H1 (cell line): ENCODE measurements around the gene KIF3B. TPM values are rescaled to one million over a fixed set of nuclear protein-coding genes. Genes with fewer than 3 reads are reported as not detected.

ENCODE experiments used
- CTCF ChIA-PET: fragments of 300-600 bp; sonication (Branson Sonifier 250); formaldehyde crosslinking; loops from one replicate; lab custom pipeline; 2021; ENCODE audit not compliant: partially characterized antibody; lab: Charles Lee
- POLR2A ChIA-PET: fragments of 300-600 bp; sonication (Branson Sonifier 250); formaldehyde crosslinking; loops from one replicate; lab custom pipeline; 2021; ENCODE audit warnings: inconsistent platforms; ENCODE audit not compliant: partially characterized antibody; lab: Charles Lee
- DNase-seq, 2 experiments: peaks; one replicate each; pipeline versions ENCODE4 v3.0.0 to v3.0.0-alpha.2; 2010 to 2022; ENCODE audit warnings: low spot score in 2 of 2, low read depth in 1 of 2, mixed read lengths in 1 of 2
- FAIRE-seq: peaks from 2 replicates; lab custom pipeline; 2011; peaks lifted over from hg19 to GRCh38; lab: Jason Lieb, UNC
- H2AFZ ChIP-seq: 2 replicates; pipeline ENCODE4 v1.8.1; 2012; ENCODE audit warnings: low read length, inconsistent platforms
- H2AK5ac ChIP-seq: 2 replicates; pipeline ENCODE4 v1.6.1; 2013; ENCODE audit warnings: low read depth, low read length
- H2BK120ac ChIP-seq: replicated peaks from 2 replicates; pipeline ENCODE3; 2013; ENCODE audit warnings: low read depth, low read length, inconsistent platforms
- H2BK12ac ChIP-seq: 2 replicates; pipeline ENCODE4 v1.6.1; 2013; ENCODE audit warnings: low read depth, low read length
- H2BK15ac ChIP-seq: 2 replicates; pipeline ENCODE4 v1.6.1; 2013; ENCODE audit warnings: low read length
- H2BK20ac ChIP-seq: 2 replicates; pipeline ENCODE4 v1.6.1; 2013; ENCODE audit warnings: low read length
- H2BK5ac ChIP-seq: 2 replicates; pipeline ENCODE4 v1.6.1; 2013; ENCODE audit warnings: low read depth, low read length
- H3K14ac ChIP-seq: 2 replicates; pipeline ENCODE4 v1.6.1; 2013; ENCODE audit warnings: inconsistent platforms; ENCODE audit not compliant: insufficient read length
- H3K18ac ChIP-seq: 2 replicates; pipeline ENCODE4 v1.6.1; 2013; ENCODE audit warnings: low read length; ENCODE audit errors: extremely low read depth
- H3K23ac ChIP-seq: 2 replicates; pipeline ENCODE4 v1.6.1; 2013; ENCODE audit warnings: inconsistent platforms; ENCODE audit not compliant: insufficient read length
- H3K23me2 ChIP-seq: 2 replicates; pipeline ENCODE4 v1.6.1; 2013; ENCODE audit warnings: low read depth, low read length
- H3K27ac ChIP-seq: 2 replicates; pipeline ENCODE4 v1.6.1; 2011; ENCODE audit warnings: low read depth, low read length, inconsistent platforms
- H3K27me3 ChIP-seq, 4 experiments: replicated peaks in 1 of 4; 1 replicate in 1 of 4; 2 replicates in 3 of 4; pipeline versions ENCODE4 v1.6.1 to v1.8.1; 2011 to 2013; ENCODE audit warnings: low read length in 3 of 4, mild to moderate bottlenecking in 3 of 4, inconsistent platforms in 2 of 4, mixed read lengths in 2 of 4, moderate library complexity in 1 of 4; ENCODE audit not compliant: control insufficient read depth in 3 of 4, insufficient read depth in 3 of 4; ENCODE audit errors: extremely low read depth in 1 of 4
- H3K36me3 ChIP-seq, 4 experiments: 2 replicates each; pipeline versions ENCODE4 v1.6.1 to v1.8.1; 2011 to 2013; ENCODE audit warnings: mild to moderate bottlenecking in 4 of 4, low read length in 3 of 4, moderate library complexity in 2 of 4, control low read depth in 1 of 4, inconsistent platforms in 1 of 4; ENCODE audit not compliant: insufficient read depth in 4 of 4, control insufficient read depth in 2 of 4
- H3K4ac ChIP-seq: replicated peaks from 2 replicates; pipeline ENCODE3; 2013; ENCODE audit warnings: low read length, low read depth, mixed read lengths, inconsistent platforms; ENCODE audit not compliant: insufficient read length
- H3K4me1 ChIP-seq, 4 experiments: replicated peaks in 1 of 4; 1 replicate in 1 of 4; 2 replicates in 3 of 4; pipeline versions ENCODE4 v1.6.1 to v1.8.1; 2011 to 2013; ENCODE audit warnings: low read length in 3 of 4, inconsistent platforms in 2 of 4, mixed read lengths in 1 of 4; ENCODE audit not compliant: insufficient read depth in 4 of 4, control insufficient read depth in 3 of 4
- H3K4me2 ChIP-seq, 2 experiments: 2 replicates each; pipeline versions ENCODE4 v1.6.1 to v1.8.1; 2011 to 2013; ENCODE audit warnings: low read depth in 2 of 2, low read length in 2 of 2, control low read depth in 1 of 2, inconsistent platforms in 1 of 2, mild to moderate bottlenecking in 1 of 2; ENCODE audit not compliant: insufficient read depth in 1 of 2
- H3K4me3 ChIP-seq, 4 experiments: fragments of 200-600, 300-600 bp in 1 of 4; sonication (generic), shearing (Covaris generic), sonication (Bioruptor Twin) in 1 of 4; 2 replicates each; pipeline versions ENCODE4 v1.5.1 to v1.8.1; 2011 to 2016; ENCODE audit warnings: low read length in 4 of 4, low read depth in 3 of 4, control low read depth in 2 of 4, inconsistent platforms in 2 of 4, mild to moderate bottlenecking in 2 of 4, mixed read lengths in 1 of 4, moderate library complexity in 1 of 4; ENCODE audit not compliant: insufficient read depth in 2 of 4; ENCODE audit errors: extremely low read depth in 1 of 4
- H3K56ac ChIP-seq: replicated peaks from 2 replicates; pipeline ENCODE3; 2013; ENCODE audit warnings: low read depth, mild to moderate bottlenecking, mixed read lengths, low read length, inconsistent platforms; ENCODE audit not compliant: insufficient read length
- H3K79me1 ChIP-seq: 2 replicates; pipeline ENCODE4 v1.6.1; 2013; ENCODE audit warnings: low read depth, low read length, control low read depth
- H3K79me2 ChIP-seq, 2 experiments: 2 replicates each; pipeline versions ENCODE4 v1.6.1 to v1.8.1; 2012 to 2013; ENCODE audit warnings: low read length in 2 of 2, mild to moderate bottlenecking in 2 of 2, inconsistent platforms in 1 of 2; ENCODE audit not compliant: insufficient read depth in 2 of 2, control insufficient read depth in 1 of 2
- H3K9ac ChIP-seq, 4 experiments: replicated peaks in 1 of 4; 1 replicate in 1 of 4; 2 replicates in 3 of 4; pipeline versions ENCODE4 v1.6.1 to v1.8.1; 2011 to 2013; ENCODE audit warnings: low read depth in 3 of 4, low read length in 3 of 4, control low read depth in 2 of 4, mild to moderate bottlenecking in 2 of 4, moderate library complexity in 2 of 4, inconsistent platforms in 1 of 4; ENCODE audit errors: extremely low read depth in 1 of 4
- H3K9me3 ChIP-seq, 2 experiments: 2 replicates each; pipeline versions ENCODE4 v1.6.1 to v1.8.1; 2012 to 2013; ENCODE audit warnings: mild to moderate bottlenecking in 2 of 2, moderate library complexity in 2 of 2, control low read depth in 1 of 2, inconsistent platforms in 1 of 2, low read depth in 1 of 2, low read length in 1 of 2, mixed read lengths in 1 of 2; ENCODE audit not compliant: insufficient read depth in 2 of 2
- H4K20me1 ChIP-seq, 2 experiments: replicated peaks in 1 of 2; 2 replicates each; pipeline versions ENCODE3 to v1.8.1; 2011 to 2013; ENCODE audit warnings: inconsistent platforms in 2 of 2, low read length in 2 of 2, mild to moderate bottlenecking in 1 of 2; ENCODE audit not compliant: insufficient read depth in 2 of 2, control insufficient read depth in 1 of 2
- H4K5ac ChIP-seq: 2 replicates; pipeline ENCODE4 v1.6.1; 2013; ENCODE audit warnings: low read length, low read depth, mixed read lengths, inconsistent platforms; ENCODE audit not compliant: insufficient read length
- H4K8ac ChIP-seq: 2 replicates; pipeline ENCODE4 v1.8.0; 2013; ENCODE audit warnings: mild to moderate bottlenecking, moderate library complexity, low read length, inconsistent platforms; ENCODE audit not compliant: insufficient read depth; ENCODE audit errors: extremely low read depth
- H4K91ac ChIP-seq: replicated peaks from 2 replicates; pipeline ENCODE3; 2013; ENCODE audit warnings: low read length, mixed read lengths, inconsistent platforms; ENCODE audit not compliant: insufficient read length
- ATF3 ChIP-seq: IDR thresholded peaks from 2 replicates; pipeline ENCODE4 v1.6.1; 2011; ENCODE audit warnings: low read depth, mild to moderate bottlenecking, low read length; ENCODE audit not compliant: insufficient read depth
- BACH1 ChIP-seq: IDR thresholded peaks from 2 replicates; pipeline ENCODE4 v1.6.1; 2012; ENCODE audit warnings: low read length, improper control_type of control experiment
- BCL11A ChIP-seq, 2 experiments: IDR thresholded peaks; one replicate each; pipeline ENCODE4 v1.6.1; 2011; ENCODE audit warnings: low read depth in 2 of 2, low read length in 2 of 2, mild to moderate bottlenecking in 2 of 2
- CHD1 ChIP-seq: IDR thresholded peaks from 2 replicates; pipeline ENCODE4 v1.6.1; 2012; ENCODE audit warnings: low read depth, low read length, improper control_type of control experiment
- EGR1 ChIP-seq: IDR thresholded peaks from 2 replicates; pipeline ENCODE4 v1.6.1; 2011; ENCODE audit warnings: low read depth, low read length, borderline replicate concordance
- GABPA ChIP-seq: IDR thresholded peaks from 2 replicates; pipeline ENCODE4 v1.6.1; 2011; ENCODE audit warnings: mild to moderate bottlenecking, low read length, moderate library complexity, borderline replicate concordance; ENCODE audit not compliant: insufficient read depth
- NANOG ChIP-seq: IDR thresholded peaks from 2 replicates; pipeline ENCODE4 v1.6.1; 2011; ENCODE audit warnings: low read length, low read depth, mild to moderate bottlenecking, inconsistent platforms; ENCODE audit not compliant: insufficient read depth, poor library complexity, severe bottlenecking
- RFX5 ChIP-seq: IDR thresholded peaks from 2 replicates; pipeline ENCODE4 v1.6.1; 2011; ENCODE audit warnings: low read depth, low read length, improper control_type of control experiment, borderline replicate concordance
- SP4 ChIP-seq: IDR thresholded peaks from 2 replicates; pipeline ENCODE4 v1.6.1; 2012; ENCODE audit warnings: low read length, inconsistent platforms
- ZNF274 ChIP-seq: IDR thresholded peaks from 2 replicates; pipeline ENCODE4 v1.7.0; 2012; ENCODE audit warnings: low read length, borderline replicate concordance; ENCODE audit errors: extremely low read depth
- WGBS, 2 experiments: shearing (Covaris generic) in 1 of 2; methylation state at CpG; one replicate each; pipeline versions ENCODE4 v1.1.6 to v1.1.7; 2013 to 2015; ENCODE audit warnings: low lambda C conversion rate in 2 of 2, mixed read lengths in 2 of 2, inconsistent platforms in 1 of 2, low coverage in 1 of 2, missing lambda C conversion rate in 1 of 2; ENCODE audit not compliant: insufficient replicate concordance in 2 of 2, insufficient coverage in 1 of 2, insufficient read length in 1 of 2; ENCODE audit errors: extremely low coverage in 1 of 2, missing lambda C conversion rate in 1 of 2; 5-methylcytosine and 5-hydroxymethylcytosine counted together
- polyA plus RNA-seq, 7 experiments: library from polyadenylated mRNA; depleted of rRNA in 3 of 7; stranded (reverse) in 5 of 7; unstranded in 2 of 7; fragments of >200 nt in 5 of 7; fragments of 200-250 nt in 2 of 7; gene quantifications; 1 replicate in 5 of 7; 2 replicates in 1 of 7; 4 replicates in 1 of 7; pipeline versions ENCODE4 v1.2.1 to v1.2.3, GENCODE V29; 2011 to 2013; ENCODE audit warnings: missing spikeins in 2 of 7, mixed read lengths in 2 of 7
- total RNA-seq: library from RNA; stranded (reverse); fragmentation: NEBNext Ultra II Directional; extraction: Animal tissue kit (Norgen Biotek cat#: 25700); gene quantifications from 2 replicates; pipeline ENCODE4 v1.2.1, GENCODE V29; 2021

The KIF3B gene
- total and polyA plus RNA-seq, 2 of the 8 experiments (the other 6 are each of a cell fraction or from before 2014, with no cell fraction given): 10.1 to 22.4 TPM

- FAIRE-seq: no peak
- CTCF ChIA-PET: no interaction called here
Observed at GRCh38 chr20:32263398-32263954, 14.0 kb upstream of the KIF3B start.

More at GRCh38 chr20:32263398-32263954, 14.0 kb upstream of the KIF3B start:
- Histone ChIP-seq H3K36me3 (no peaks in the 10 kb centered on the region), H2BK12ac (no peak overlapping the region), H2BK120ac (no peak overlapping the region), H2AFZ (no peak overlapping the region), H3K9me3 (peaks cover 4 to 24% of the 10 kb centered on the region in 2 experiments; a peak in 3 of 4 replicates), H3K4ac (no peak overlapping the region), H2BK5ac (no peak overlapping the region), H3K56ac (no peak overlapping the region), H2AK5ac (no peak overlapping the region), H3K4me3 (no peak overlapping the region), H3K23me2 (no peaks in the 10 kb centered on the region), H3K4me1 (no peaks in the 10 kb centered on the region), H3K27me3 (no peaks in the 10 kb centered on the region), H3K9ac (no peak overlapping the region), H2BK15ac (no peak overlapping the region), H3K14ac (no peak overlapping the region), H4K91ac (no peak overlapping the region), H4K8ac (no peak overlapping the region), H3K18ac (no peak overlapping the region), H3K4me2 (no peak overlapping the region), H3K79me2 (no peaks in the 10 kb centered on the region), H4K5ac (no peak overlapping the region), H2BK20ac (no peak overlapping the region), H3K79me1 (no peaks in the 10 kb centered on the region), H3K23ac (no peak overlapping the region), H4K20me1 (no peaks in the 10 kb centered on the region), H3K27ac (no peak overlapping the region)
- WGBS, 2 experiments: 85% methylated on average over 7 of the region's 7 CpGs; no CpG with 5 or more reads in 1 of the 2 experiments
- TF ChIP-seq BACH1 (no peak), ZNF274 (no peak), SP4 (no peak), ATF3 (no peak), NANOG (no peak), CHD1 (no peak), EGR1 (no peak), GABPA (no peak), BCL11A (IDR thresholded peaks at IDR 0.05; ENCODE audit: low read depth in 2 of 2, low read length in 2 of 2) (no peak), RFX5 (no peak)
- POLR2A ChIA-PET: no interaction called here
- DNase-seq: no peak
